ENCODE data around the gene NME7.

- no peak for TF ChIP-seq CTCF (IDR thresholded peaks at IDR 0.05)
- no peak for TF ChIP-seq JUN (CRISPR knock-in tag; IDR thresholded peaks at IDR 0.05)
Observed at GRCh38 chr1:169249611-169250010, 118.0 kb downstream of the NME7 start.

All from WTC11 (cell line).